Sciatic nerve (tissue), 2 donors: Measurements from ENCODE around the gene TREX2. TPM values are rescaled to one million over a fixed set of nuclear protein-coding genes. Genes with fewer than 3 reads are reported as not detected.
A peak's percentile ranks its signal among the peaks of the same experiment; 100 is the strongest.

Experiments used
- ATAC-seq: fragments of 200-7000 bp; cut with Tn5 transposase; one replicate; pipeline ENCODE4 v1.9.1; 2020; ENCODE audit warnings: mild to moderate bottlenecking, moderate library complexity
- DNase-seq: peaks from one replicate; pipeline ENCODE4 v3.0.0-alpha.2; 2020; ENCODE audit warnings: low spot score
- intact Hi-C: fragments of 100-400 bp; cut with DNase I; formaldehyde crosslinking; loops from one replicate; pipeline ENCODE4 v1.14.2; 2022
- total RNA-seq: library from RNA; stranded (reverse); fragmentation: NEBNext Ultra II Directional; extraction: Animal tissue kit (Norgen Biotek cat#: 25700); gene quantifications from one replicate; pipeline ENCODE4 v1.2.1, GENCODE V29; 2021
- donor health status: DM: no; HTN: no; CAD: no.
- donor health status: DM: no; HTN: no; CAD: no.

TREX2 gene
- total RNA-seq, 1 donor from 2014 or later: 1.7 TPM

DNA sequence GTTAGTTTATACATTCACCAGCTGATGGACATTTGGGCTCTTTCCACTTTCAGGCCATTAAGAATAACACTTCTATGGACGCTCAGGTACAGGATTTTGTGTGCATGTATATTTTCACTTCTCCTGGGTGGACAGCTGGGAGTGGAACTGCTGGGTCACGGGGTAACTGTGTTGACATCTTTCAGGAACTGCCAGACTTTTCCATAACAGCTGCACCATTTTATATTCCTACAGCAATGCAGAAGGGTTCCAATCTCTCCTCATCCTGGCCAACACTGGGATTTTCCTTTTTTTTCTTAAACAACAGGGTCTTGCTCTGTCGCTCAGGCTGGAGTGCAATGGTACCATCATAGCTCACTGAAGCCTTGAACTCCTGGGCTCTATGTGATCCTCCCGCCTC lies 12.6 kb upstream of the TREX2 start:
- intact Hi-C loops: no loop called here
- no peak for ATAC-seq
- no peak for DNase-seq

- ATAC-seq: no peak
- no peak for DNase-seq
- intact Hi-C loops: no loop called here
Measured at GRCh38 chrX:153457827-153458466, 12.1 kb upstream of the TREX2 start.

DNA sequence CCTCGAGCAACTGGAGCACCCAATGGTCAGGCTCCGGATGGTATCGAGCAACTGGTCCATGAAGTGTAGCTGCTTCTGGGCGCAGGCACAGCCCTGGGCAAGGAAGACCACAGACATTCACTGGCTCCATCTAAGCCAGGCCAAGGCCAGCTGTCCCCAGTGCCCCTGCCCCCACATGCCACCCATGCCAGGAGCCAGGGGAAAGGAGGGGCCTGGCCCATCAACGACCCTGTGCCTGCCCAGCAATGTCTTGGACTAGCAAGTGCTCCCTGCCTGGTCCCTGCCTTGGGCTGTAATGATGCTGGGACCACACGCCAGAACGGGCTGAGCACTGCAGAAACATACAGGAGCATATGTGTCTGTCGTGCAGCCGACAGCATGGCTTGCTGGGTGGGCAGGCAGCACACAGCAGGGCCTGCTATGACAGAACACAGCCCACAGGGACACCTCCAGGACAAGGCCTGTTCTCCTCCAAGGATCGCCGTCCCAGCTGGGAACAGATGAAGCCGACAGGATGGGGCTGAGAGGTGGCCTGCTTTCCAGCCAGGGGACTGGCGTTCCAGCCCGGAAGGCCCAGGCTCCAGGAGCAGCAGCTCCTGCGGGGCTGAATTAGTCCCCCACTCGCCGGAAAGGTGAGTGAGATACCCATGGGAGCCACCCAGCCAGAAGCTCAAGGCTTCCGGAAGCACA lies 11.4 kb upstream of the TREX2 start:
- DNase-seq: no peak
- no peak for ATAC-seq
- intact Hi-C loops: no loop called here

DNA sequence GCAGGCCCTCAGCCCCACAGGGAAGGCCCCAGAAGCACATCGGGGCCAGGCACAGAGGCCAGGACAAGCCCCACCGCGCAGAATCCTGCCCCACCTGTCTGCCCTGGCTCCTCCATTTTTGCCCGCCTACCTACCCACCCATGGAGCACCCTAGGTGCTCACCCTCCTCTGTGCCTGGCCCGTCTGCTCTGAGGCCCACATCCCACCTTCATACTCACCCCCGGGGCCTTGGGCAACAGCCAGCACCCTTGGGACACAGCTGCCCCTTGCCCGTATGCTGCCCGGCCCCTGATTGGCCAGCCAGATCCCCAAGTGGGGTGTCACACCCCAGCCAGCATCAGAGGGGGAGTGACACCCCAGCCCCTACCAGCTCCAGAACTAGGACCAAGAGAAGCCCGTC lies 10.8 kb upstream of the TREX2 start:
- intact Hi-C loops: no loop called here
- DNase-seq: no peak
- ATAC-seq: peak; percentile 26

- intact Hi-C loops: no loop called here
- ATAC-seq (no peak), DNase-seq (no peak)
Measured at GRCh38 chrX:153456161-153456560, 10.3 kb upstream of the TREX2 start.

DNA sequence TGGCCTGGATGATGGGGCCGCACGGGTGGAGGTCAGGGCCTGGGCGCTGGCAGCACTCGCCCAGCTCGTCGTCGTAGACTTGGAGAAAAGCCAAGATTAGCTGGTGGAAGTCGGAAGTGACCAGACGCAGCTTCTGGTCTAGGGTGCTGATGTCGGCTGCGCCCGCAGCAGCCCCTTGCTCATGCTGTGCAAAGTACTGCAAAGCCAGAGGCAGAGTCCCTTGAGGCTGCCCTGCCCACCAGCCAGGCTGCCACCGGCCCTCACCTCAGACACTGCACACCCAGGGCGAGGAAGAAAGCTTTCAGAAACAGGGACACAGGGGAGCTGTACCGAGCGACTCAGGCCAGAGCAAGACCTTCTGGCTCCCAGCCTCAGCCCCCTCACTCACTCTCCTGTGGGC lies 9.7 kb upstream of the TREX2 start:
- intact Hi-C loops: no loop called here

GRCh38 chrX:153454901-153455550 lies 9.2 kb upstream of the TREX2 start:
- intact Hi-C loops: no loop called here
- no peak for ATAC-seq
- DNase-seq: no peak

More for the DNA sequence above, 9.7 kb upstream of the TREX2 start:
- no peak for ATAC-seq
- no peak for DNase-seq

- ATAC-seq (no peak), DNase-seq (peak; percentile 56)
- intact Hi-C loops: no loop called here
Measured at GRCh38 chrX:153450949-153451277, 5.1 kb upstream of the TREX2 start.

DNA sequence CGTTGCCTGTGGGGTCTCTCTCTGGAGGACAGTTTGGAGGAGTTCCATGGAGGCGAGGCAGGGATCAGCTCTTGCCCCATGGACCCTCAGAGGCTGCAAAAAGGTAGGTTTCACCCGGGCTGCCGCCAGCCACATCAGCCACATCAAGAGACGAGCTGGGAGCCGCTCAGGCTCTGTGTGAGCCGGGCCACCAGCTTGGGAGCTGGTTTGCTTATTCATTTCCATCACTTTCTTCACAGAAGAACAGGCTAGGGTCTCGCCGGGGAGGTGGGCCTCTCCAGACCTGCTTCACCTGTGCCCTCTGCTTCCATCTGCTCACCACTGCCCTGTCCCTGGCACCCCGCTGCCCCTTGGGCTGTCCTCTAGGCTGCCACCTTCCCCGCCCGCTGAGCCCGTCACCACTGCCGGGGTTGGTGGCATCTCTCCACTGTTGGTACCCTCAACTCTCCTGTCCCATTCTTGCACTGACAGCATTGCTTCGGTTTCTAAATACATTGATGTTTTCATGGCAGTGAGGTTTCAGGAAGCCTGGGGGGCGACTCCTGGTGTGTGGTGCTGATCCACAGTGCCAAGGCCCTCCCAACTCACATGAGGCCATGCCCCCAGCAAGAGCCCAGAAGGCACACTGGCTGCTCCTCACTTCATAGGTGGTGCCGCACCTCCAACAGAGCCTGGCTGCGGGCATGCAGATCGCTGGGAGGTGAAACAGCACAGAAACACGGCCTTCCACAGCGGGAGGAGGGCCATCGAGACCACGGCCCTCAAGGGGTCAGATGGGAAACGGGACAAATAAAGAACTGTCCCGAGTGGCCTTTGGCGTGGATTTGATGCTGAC lies 4.5 kb upstream of the TREX2 start:
- ATAC-seq: no peak
- peak; percentile 32 for DNase-seq
- intact Hi-C loops: no loop called here

GRCh38 chrX:153449368-153450113 lies 3.7 kb upstream of the TREX2 start:
- ATAC-seq: no peak
- DNase-seq: no peak
- intact Hi-C loops: no loop called here

GRCh38 chrX:153448556-153449367 lies 2.9 kb upstream of the TREX2 start:
- DNase-seq (no peak), ATAC-seq (no peak)
- intact Hi-C loops: no loop called here

DNA sequence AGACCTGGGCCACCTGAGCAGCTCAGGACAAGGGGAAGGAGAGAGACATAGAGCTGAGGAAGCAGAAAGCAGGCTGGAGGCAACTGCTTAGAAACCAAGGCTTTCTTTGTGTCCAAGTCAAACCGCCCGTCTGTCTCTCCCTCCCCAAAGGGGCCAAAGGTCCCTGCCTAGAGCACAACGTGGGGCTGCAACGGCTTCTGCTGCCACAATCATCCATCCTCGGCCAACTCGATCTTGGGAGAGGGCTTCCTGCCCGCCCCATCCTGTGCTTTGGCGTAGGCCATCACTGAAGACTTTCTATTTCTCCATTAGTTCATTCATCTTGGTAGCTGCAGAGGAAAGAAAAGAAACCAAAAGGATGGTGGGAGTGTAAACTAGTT lies 1.7 kb upstream of the TREX2 start:
- DNase-seq (no peak), ATAC-seq (no peak)
- intact Hi-C loops: no loop called here

DNA sequence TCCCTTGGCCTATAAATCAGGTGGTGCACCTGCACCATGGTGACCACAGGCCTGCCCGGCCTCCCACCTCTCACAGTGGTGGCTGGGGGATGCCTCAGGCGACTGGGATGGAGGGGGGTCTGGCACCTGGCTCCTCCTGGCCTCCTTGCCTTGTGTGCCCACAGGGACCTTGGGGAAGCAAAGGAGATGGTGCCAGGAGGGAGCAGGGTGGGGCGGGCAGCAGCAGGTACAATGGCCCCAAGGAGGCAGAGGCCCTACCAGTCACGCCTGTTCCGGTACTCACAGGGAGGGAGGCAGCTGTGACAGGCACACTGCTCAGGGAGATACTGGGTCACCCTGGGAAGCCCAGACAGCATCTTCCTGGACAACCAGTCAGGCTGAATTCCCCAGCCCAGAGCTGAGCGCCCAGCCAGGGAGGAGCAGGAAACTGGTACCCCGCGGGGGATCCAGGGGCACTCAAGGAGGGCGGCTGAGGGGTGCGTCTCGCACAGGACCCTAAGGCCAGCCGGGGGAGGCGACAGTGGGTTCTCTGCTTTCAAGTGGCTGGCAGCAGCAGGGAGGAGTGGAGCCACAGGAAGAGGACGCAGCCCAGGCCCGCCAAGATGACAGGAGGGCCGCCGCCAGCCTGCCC lies 1.2 kb upstream of the TREX2 start:
- ATAC-seq (no peak), DNase-seq (no peak)
- intact Hi-C loops: no loop called here

DNA sequence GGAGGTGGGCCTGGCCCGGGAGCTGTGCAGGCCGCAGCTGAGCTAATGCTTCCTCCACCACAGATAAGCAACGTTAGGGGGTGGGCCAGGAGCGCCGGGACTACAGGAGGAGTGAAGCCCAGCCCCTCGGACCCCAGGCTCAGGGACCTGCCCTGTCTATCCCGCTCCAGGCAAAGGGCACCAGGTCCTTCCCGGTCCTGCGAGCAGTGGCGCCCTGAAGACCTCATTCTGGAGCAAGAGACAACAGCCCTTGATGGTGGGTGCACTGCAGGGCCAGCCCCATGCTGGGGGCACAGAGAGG lies 730 bp upstream of the TREX2 start:
- intact Hi-C loops: no loop called here
- no peak for DNase-seq
- no peak for ATAC-seq

DNA sequence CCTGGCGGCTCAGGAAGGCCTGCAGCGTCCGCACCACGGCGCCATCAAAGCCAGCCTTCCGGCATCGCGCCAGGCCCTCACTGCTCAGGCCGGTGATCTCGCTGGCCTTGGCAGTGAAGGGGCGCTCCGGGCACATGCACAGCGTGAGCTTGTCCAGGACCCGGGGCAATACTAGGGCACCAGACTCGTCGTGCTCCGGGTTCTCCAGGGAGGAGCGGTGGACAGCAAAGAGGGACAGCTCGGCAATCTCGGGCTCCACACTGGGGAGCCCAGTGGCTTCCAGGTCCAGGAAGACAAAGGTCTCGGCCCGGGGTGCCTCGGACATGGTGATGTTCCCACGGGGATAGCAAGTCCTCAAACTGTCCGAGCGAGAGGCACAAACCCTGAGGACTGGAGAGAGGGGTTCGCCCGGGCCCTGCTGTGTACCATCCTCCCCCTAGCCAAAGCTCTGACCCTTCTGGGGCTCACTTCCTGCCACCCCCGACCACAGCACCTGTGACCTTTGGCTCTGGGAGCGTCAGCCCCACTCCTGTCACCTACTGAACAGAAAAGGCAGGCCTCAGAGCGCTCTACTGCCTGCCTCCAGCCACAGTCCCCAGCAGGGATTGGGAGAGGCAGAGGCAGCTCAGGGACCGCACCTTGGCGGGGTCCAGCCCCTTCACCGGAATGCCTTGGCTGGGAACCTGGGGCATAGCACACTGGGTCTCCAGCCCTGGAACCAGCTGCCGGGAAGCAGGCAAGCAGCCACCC lies 575 bp downstream of the TREX2 start:
- no peak for DNase-seq
- ATAC-seq: no peak
- intact Hi-C loops: no loop called here

DNA sequence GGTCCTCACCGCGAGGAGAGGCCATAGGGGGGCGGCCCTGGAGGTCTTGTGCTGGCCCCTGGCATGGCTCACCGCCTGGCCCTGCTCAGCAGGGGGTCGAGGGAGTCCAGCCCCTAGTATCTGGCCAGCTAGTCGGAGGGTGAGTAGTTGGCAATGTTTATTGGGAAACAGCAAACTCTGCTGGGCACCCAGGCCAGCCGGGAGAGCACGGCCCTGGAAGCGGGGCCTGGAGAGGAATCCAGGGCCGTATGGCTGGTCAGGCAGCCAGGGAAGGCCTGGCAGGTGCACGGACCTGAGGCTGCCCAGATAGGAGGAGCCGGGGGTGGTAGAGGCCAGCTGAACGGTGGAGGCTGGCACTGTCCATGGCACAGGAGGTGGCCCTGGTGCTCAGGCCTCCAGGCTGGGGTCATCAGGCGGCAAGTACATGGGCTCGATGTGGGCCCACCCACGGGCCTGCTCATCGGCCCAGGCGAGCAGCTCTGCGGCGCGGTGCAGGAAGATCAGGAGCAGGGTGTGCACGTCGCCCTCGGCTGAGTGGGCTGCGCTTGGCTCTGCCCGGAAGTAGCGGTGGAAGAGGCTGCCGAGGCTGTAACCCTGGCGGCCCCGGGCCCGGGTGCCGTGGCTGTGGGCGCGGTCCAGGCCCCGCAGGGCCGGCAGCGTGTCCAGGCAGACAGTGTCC lies 1.4 kb downstream of the TREX2 start:
- intact Hi-C loops: no loop called here
- no peak for DNase-seq
- ATAC-seq: no peak
